A549 (cell line): ENCODE results near the gene TERB1. TPM values are rescaled to one million over a fixed set of nuclear protein-coding genes. Genes with fewer than 3 reads are reported as not detected.

Source experiments
- ATAC-seq, 2 experiments: fragments of 200-7000 bp in 1 of 2; fragments of >200 bp in 1 of 2; cut with Nextera tagmentation in 1 of 2; cut with Tn5 transposase in 1 of 2; 3 replicates each; pipeline versions ENCODE4 v1.8.0 to v1.9.1; 2018 to 2020; ENCODE audit warnings: mild to moderate bottlenecking in 1 of 2, moderate library complexity in 1 of 2
- CTCF ChIA-PET: fragments of 300-600 bp; sonication (Branson Sonifier 250); formaldehyde crosslinking; extraction: SDS; loops from one replicate; lab custom pipeline; 2021; ENCODE audit warnings: antibody characterized with exemption, inconsistent platforms; lab: Yijun Ruan, JAX
- POLR2A ChIA-PET: fragments of 350-600 bp; formaldehyde crosslinking; extraction: SDS; loops from one replicate; lab custom pipeline; 2021; ENCODE audit warnings: antibody characterized with exemption, inconsistent platforms; lab: Yijun Ruan, JAX
- DNase-seq, 2 experiments: peaks; one replicate each; pipeline versions ENCODE4 v3.0.0 to v3.0.0-alpha.2; 2011 to 2016; ENCODE audit warnings: low read depth in 1 of 2, low spot score in 1 of 2
- FAIRE-seq: peaks from 2 replicates; lab custom pipeline; 2011; peaks lifted over from hg19 to GRCh38; lab: Jason Lieb, UNC
- H3K27ac ChIP-seq, 2 experiments: fragments of >200 bp; sonication (Bioruptor Twin); formaldehyde crosslinking; 3 replicates each; pipeline ENCODE4 v1.5.1; 2016 to 2017
- H3K4me1 ChIP-seq: fragments of >200 bp; sonication (Bioruptor Twin); formaldehyde crosslinking; 3 replicates; pipeline ENCODE4 v1.6.1; 2016
- H3K4me2 ChIP-seq: fragments of >200 bp; sonication (Bioruptor Twin); formaldehyde crosslinking; 3 replicates; pipeline ENCODE4 v1.6.1; 2016
- H3K4me3 ChIP-seq: fragments of >200 bp; sonication (Bioruptor Twin); formaldehyde crosslinking; 3 replicates; pipeline ENCODE4 v1.5.1; 2016
- H3K9me3 ChIP-seq: fragments of >200 bp; sonication (Bioruptor Twin); formaldehyde crosslinking; 3 replicates; pipeline ENCODE4 v1.6.1; 2016
- ATOH8 ChIP-seq: fragments of 250-450 bp; sonication (Bioruptor Pico); IDR thresholded peaks from 2 replicates; pipeline ENCODE4 v1.5.0; 2020; ENCODE audit warnings: low read depth, mild to moderate bottlenecking, moderate library complexity
- CHD2 ChIP-seq: fragments of 150-350 bp; IDR thresholded peaks from 2 replicates; pipeline ENCODE4 v1.6.1; 2014; ENCODE audit warnings: low read length; ENCODE audit not compliant: partially characterized antibody
- CTCF ChIP-seq: fragments of >200 bp; sonication (Bioruptor Twin); formaldehyde crosslinking; IDR thresholded peaks from 3 replicates; pipeline ENCODE4 v1.5.1; 2016
- EHF ChIP-seq: fragments of 250-450 bp; sonication (Bioruptor Pico); IDR thresholded peaks from 2 replicates; pipeline ENCODE4 v1.5.0; 2020; ENCODE audit warnings: mild to moderate bottlenecking
- EHMT2 ChIP-seq: fragments of 200-600 bp; sonication (generic); IDR thresholded peaks from 2 replicates; pipeline ENCODE4 v1.6.1; 2016; ENCODE audit warnings: antibody characterized with exemption, low read depth, mild to moderate bottlenecking, moderate library complexity
- ESRRA ChIP-seq: fragments of 150-350 bp; IDR thresholded peaks from 2 replicates; pipeline ENCODE4 v1.6.1; 2014; ENCODE audit warnings: mild to moderate bottlenecking, low read length, borderline replicate concordance
- FOSL2 ChIP-seq, 2 experiments: fragments of 450-650 bp in 1 of 2; fragments of >200 bp in 1 of 2; sonication (Bioruptor Twin) in 1 of 2; formaldehyde crosslinking; IDR thresholded peaks; 2 replicates each; pipeline versions ENCODE4 v1.5.0 to v1.6.1; 2016 to 2020; ENCODE audit warnings: mild to moderate bottlenecking in 1 of 2, moderate library complexity in 1 of 2
- FOXS1 ChIP-seq: fragments of 250-450 bp; sonication (Bioruptor Pico); IDR thresholded peaks from 2 replicates; pipeline ENCODE4 v1.5.0; 2020; ENCODE audit warnings: mild to moderate bottlenecking, moderate library complexity
- HDAC2 ChIP-seq: fragments of 200-600 bp; sonication (generic); IDR thresholded peaks from 2 replicates; pipeline ENCODE4 v1.6.1; 2016
- HEYL ChIP-seq: fragments of 250-450 bp; sonication (Bioruptor Pico); IDR thresholded peaks from 2 replicates; pipeline ENCODE4 v1.8.0; 2021; ENCODE audit warnings: mild to moderate bottlenecking, moderate library complexity
- HOXA7 ChIP-seq: fragments of 250-450 bp; sonication (Bioruptor Pico); IDR thresholded peaks from 2 replicates; pipeline ENCODE4 v1.5.0; 2020; ENCODE audit warnings: mild to moderate bottlenecking, moderate library complexity
- JUN ChIP-seq, 2 experiments: fragments of >200 bp; sonication (Bioruptor Twin); formaldehyde crosslinking; IDR thresholded peaks; 2 replicates in 1 of 2; 3 replicates in 1 of 2; pipeline ENCODE4 v1.6.1; 2016 to 2017
- KDM1A ChIP-seq: fragments of 200-600 bp; sonication (generic); IDR thresholded peaks from 2 replicates; pipeline ENCODE4 v1.6.1; 2016; ENCODE audit warnings: low read depth, mild to moderate bottlenecking
- MAX ChIP-seq: IDR thresholded peaks from 2 replicates; pipeline ENCODE4 v1.6.1; 2012
- MAZ ChIP-seq: fragments of 150-350 bp; IDR thresholded peaks from 2 replicates; pipeline ENCODE4 v1.6.1; 2014; ENCODE audit warnings: antibody characterized with exemption, low read depth, low read length, borderline replicate concordance
- MYC ChIP-seq: IDR thresholded peaks from 2 replicates; pipeline ENCODE4 v1.6.1; 2012; ENCODE audit warnings: mild to moderate bottlenecking, inconsistent platforms, low read length, improper control_type of control experiment, borderline replicate concordance
- NFE2L2 ChIP-seq: fragments of 150-350 bp; conservative IDR thresholded peaks from 2 replicates; pipeline ENCODE4 v1.6.1; 2014; ENCODE audit warnings: low read length
- PBX3 ChIP-seq: IDR thresholded peaks from 2 replicates; pipeline ENCODE4 v1.6.1; 2012
- POLR2A ChIP-seq: IDR thresholded peaks from 2 replicates; pipeline ENCODE4 v1.6.1; 2012; ENCODE audit warnings: mild to moderate bottlenecking, low read length
- RAD21 ChIP-seq, 2 experiments: fragments of >200 bp in 1 of 2; sonication (Bioruptor Twin) in 1 of 2; formaldehyde crosslinking in 1 of 2; IDR thresholded peaks in 1 of 2; conservative IDR thresholded peaks in 1 of 2; 2 replicates in 1 of 2; 3 replicates in 1 of 2; pipeline ENCODE4 v1.6.1; 2012 to 2018; ENCODE audit warnings: inconsistent platforms in 1 of 2
- RCOR1 ChIP-seq: fragments of 150-350 bp; IDR thresholded peaks from 2 replicates; pipeline ENCODE4 v1.6.1; 2014; ENCODE audit warnings: antibody characterized with exemption, low read length, low read depth
- SMC3 ChIP-seq: fragments of >200 bp; sonication (Bioruptor Twin); formaldehyde crosslinking; IDR thresholded peaks from 3 replicates; pipeline ENCODE4 v1.6.1; 2018; ENCODE audit warnings: inconsistent platforms
- USF2 ChIP-seq: fragments of 450-650 bp; IDR thresholded peaks from 2 replicates; pipeline ENCODE4 v1.6.1; 2014; ENCODE audit warnings: antibody characterized with exemption
- ZNF302 ChIP-seq: fragments of 250-450 bp; sonication (Bioruptor Pico); IDR thresholded peaks from 2 replicates; pipeline ENCODE4 v1.9.0; 2021; ENCODE audit warnings: inconsistent platforms, mild to moderate bottlenecking, moderate library complexity
- WGBS: methylation state at CpG from one replicate; pipeline ENCODE4 v1.1.6; 2017; ENCODE audit errors: missing lambda C conversion rate; 5-methylcytosine and 5-hydroxymethylcytosine counted together
- polyA plus RNA-seq, 4 experiments: library from polyadenylated mRNA; depleted of rRNA in 3 of 4; stranded (reverse); fragments of >200 nt; fragmentation: RNase III in 1 of 4; extraction: RNeasy Plus Mini Kit Qiagen cat#74134 plus additional on column Dnase treatment in 1 of 4; gene quantifications; 2 replicates in 3 of 4; 3 replicates in 1 of 4; pipeline ENCODE4 v1.2.3, GENCODE V29; 2011 to 2017

TERB1 gene
- polyA plus RNA-seq, 2 of the 4 experiments (the other 2 are of a cell fraction) = 0.17 to 0.18 TPM

GRCh38 chr16:66728804-66729203, 72.6 kb downstream of the TERB1 start:
- Histone ChIP-seq H3K4me2 (no peak overlapping the region), H3K27ac (no peak overlapping the region), H3K9me3 (no peaks in the 10 kb centered on the region), H3K4me1 (no peaks in the 10 kb centered on the region), H3K4me3 (no peak overlapping the region)
- DNase-seq (no peak), FAIRE-seq (no peak), ATAC-seq (peak; percentile 31 to 40; a peak in 3 of 6 replicates)
- POLR2A ChIA-PET = no interaction called here
- TF ChIP-seq EHMT2 (no peak), JUN (IDR thresholded peaks at IDR 0.05) (no peak), RCOR1 (no peak), MAZ (no peak), FOSL2 (IDR thresholded peaks at IDR 0.05) (no peak), FOSL2 (CRISPR knock-in tag; IDR thresholded peaks at IDR 0.05) (no peak), KDM1A (no peak), HDAC2 (no peak), EHF (CRISPR knock-in tag) (no peak), USF2 (no peak), FOXS1 (CRISPR knock-in tag) (no peak), POLR2A (no peak), ATOH8 (CRISPR knock-in tag) (no peak), HEYL (CRISPR knock-in tag) (no peak)
- CTCF ChIA-PET = interaction anchor here (0.6 to 7.2 kb wide), 32 partner anchors 12 to 324 kb away, joined by 3 to 166 read pairs (median 5); partner anchors contain the start of genes CMTM4 and DYNC1LI2
- WGBS = 88% methylated on average over 4 of the region's 4 CpGs

- FAIRE-seq (no peak), ATAC-seq (peak; percentile 90 to 94), DNase-seq (peak; percentile 61 to 66)
- POLR2A ChIA-PET = no interaction called here
- TF ChIP-seq SMC3 (peak; percentile 58), RAD21 (conservative IDR thresholded peaks at IDR 0.05 in 1 of 2, IDR thresholded peaks at IDR 0.05 in 1 of 2) (peak; percentile 37 to 52; a peak in 3 of 5 replicates), CTCF (peak; percentile 80), ESRRA (no peak)
- Histone ChIP-seq H3K27ac (no peak overlapping the region), H3K9me3 (no peaks in the 10 kb centered on the region), H3K4me1 (no peaks in the 10 kb centered on the region), H3K4me3 (no peak overlapping the region), H3K4me2 (no peak overlapping the region)
- WGBS = 32% methylated on average over 3 of the region's 3 CpGs
- CTCF ChIA-PET = interaction anchor here (0.5 to 7.2 kb wide), 37 partner anchors 11 to 323 kb away, joined by 3 to 166 read pairs (median 4); partner anchors contain the start of genes CMTM4, DYNC1LI2 and NAE1
Observed at GRCh38 chr16:66728117-66728787, 73.1 kb downstream of the TERB1 start.

GRCh38 chr16:66720766-66721165, 80.6 kb downstream of the TERB1 start:
- CTCF ChIA-PET = interaction anchor here (1.1 to 2.0 kb wide), 2 partner anchors 8 to 58 kb away, joined by 3 to 4 read pairs; no protein-coding TSS in a partner anchor

More at GRCh38 chr16:66720766-66721165, 80.6 kb downstream of the TERB1 start:
- Histone ChIP-seq H3K9me3 (no peaks in the 10 kb centered on the region), H3K4me3 (no peak overlapping the region), H3K4me1 (no peaks in the 10 kb centered on the region), H3K4me2 (no peak overlapping the region), H3K27ac (no peak overlapping the region)
- no peak for FAIRE-seq
- WGBS = 74% methylated on average over 3 of the region's 3 CpGs
- no peak for TF ChIP-seq HOXA7 (CRISPR knock-in tag)
- TF ChIP-seq PBX3 = no peak
- no peak for TF ChIP-seq CHD2
- no peak for TF ChIP-seq NFE2L2
- no peak for TF ChIP-seq CTCF
- no peak for TF ChIP-seq MAX
- no peak for TF ChIP-seq ZNF302 (CRISPR knock-in tag)
- no peak for TF ChIP-seq MYC
- ATAC-seq = no peak
- DNase-seq = no peak
- POLR2A ChIA-PET = no interaction called here
